NK-92 (cell line): ENCODE measurements around the gene SERPINB10.
"Not testable (repeated sequence)": the region's sequence is repeated elsewhere in the genome, so short reads cannot be mapped to it uniquely, and the experiment has no call there.

ENCODE experiments used
- DNase-seq: peaks from one replicate; lab custom pipeline; 2025; ENCODE audit not compliant: unreplicated experiment; lab: John Stamatoyannopoulos, UW

The SERPINB10 gene

GRCh38 chr18:63890950-63891304 lies 16.8 kb upstream of the SERPINB10 start:
- no peak for DNase-seq

GRCh38 chr18:63892566-63892965 lies 15.2 kb upstream of the SERPINB10 start:
- DNase-seq = no peak

- DNase-seq = no peak
These were observed 13.5 kb upstream of the SERPINB10 start for GRCh38 chr18:63894106-63894772.

- DNase-seq = no peak
These were observed 12.6 kb upstream of the SERPINB10 start for GRCh38 chr18:63895190-63895589.

GRCh38 chr18:63897072-63897471 lies 10.7 kb upstream of the SERPINB10 start:
- no peak for DNase-seq

GRCh38 chr18:63899206-63899605 lies 8.6 kb upstream of the SERPINB10 start:
- DNase-seq = no peak

GRCh38 chr18:63903851-63904570 lies 3.7 kb upstream of the SERPINB10 start:
- DNase-seq = no peak

GRCh38 chr18:63904694-63905093 lies 3.1 kb upstream of the SERPINB10 start:
- DNase-seq = no peak

- no peak for DNase-seq
These were observed 2.4 kb upstream of the SERPINB10 start for GRCh38 chr18:63905361-63905760.

- no peak for DNase-seq
These were observed 1.7 kb upstream of the SERPINB10 start for GRCh38 chr18:63906056-63906455.

- no peak for DNase-seq
These were observed 1.1 kb downstream of the SERPINB10 start for GRCh38 chr18:63908858-63909257.

GRCh38 chr18:63909870-63910269 lies 2.1 kb downstream of the SERPINB10 start:
- no peak for DNase-seq

- DNase-seq = no peak
These were observed 10.1 kb downstream of the SERPINB10 start for GRCh38 chr18:63917817-63918216.

- no peak for DNase-seq
These were observed 14.3 kb downstream of the SERPINB10 start for GRCh38 chr18:63922049-63922448.

- DNase-seq = no peak
These were observed 16.8 kb downstream of the SERPINB10 start for GRCh38 chr18:63924551-63924950.

GRCh38 chr18:63928331-63928730 lies 20.6 kb downstream of the SERPINB10 start:
- no peak for DNase-seq

- not testable (repeated sequence) for DNase-seq
These were observed 21.6 kb downstream of the SERPINB10 start for GRCh38 chr18:63929369-63929768.

- no peak for DNase-seq
These were observed 23.1 kb downstream of the SERPINB10 start for GRCh38 chr18:63930773-63931354.

GRCh38 chr18:63936156-63936931 lies 28.6 kb downstream of the SERPINB10 start:
- DNase-seq = no peak

GRCh38 chr18:63936932-63937393 lies 29.2 kb downstream of the SERPINB10 start:
- DNase-seq = no peak

GRCh38 chr18:63940008-63940407 lies 32.2 kb downstream of the SERPINB10 start:
- DNase-seq = no peak
